NCI-H2227 (cell line): ENCODE data around the gene NMB.
"Not testable (repeated sequence)": the region's sequence is repeated elsewhere in the genome, so short reads cannot be mapped to it uniquely, and the experiment has no call there.

Experiments
- DNase-seq: peaks from one replicate; lab custom pipeline; 2025; ENCODE audit not compliant: unreplicated experiment; lab: John Stamatoyannopoulos, UW

Gene NMB, protein sequence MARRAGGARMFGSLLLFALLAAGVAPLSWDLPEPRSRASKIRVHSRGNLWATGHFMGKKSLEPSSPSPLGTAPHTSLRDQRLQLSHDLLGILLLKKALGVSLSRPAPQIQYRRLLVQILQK

DNA sequence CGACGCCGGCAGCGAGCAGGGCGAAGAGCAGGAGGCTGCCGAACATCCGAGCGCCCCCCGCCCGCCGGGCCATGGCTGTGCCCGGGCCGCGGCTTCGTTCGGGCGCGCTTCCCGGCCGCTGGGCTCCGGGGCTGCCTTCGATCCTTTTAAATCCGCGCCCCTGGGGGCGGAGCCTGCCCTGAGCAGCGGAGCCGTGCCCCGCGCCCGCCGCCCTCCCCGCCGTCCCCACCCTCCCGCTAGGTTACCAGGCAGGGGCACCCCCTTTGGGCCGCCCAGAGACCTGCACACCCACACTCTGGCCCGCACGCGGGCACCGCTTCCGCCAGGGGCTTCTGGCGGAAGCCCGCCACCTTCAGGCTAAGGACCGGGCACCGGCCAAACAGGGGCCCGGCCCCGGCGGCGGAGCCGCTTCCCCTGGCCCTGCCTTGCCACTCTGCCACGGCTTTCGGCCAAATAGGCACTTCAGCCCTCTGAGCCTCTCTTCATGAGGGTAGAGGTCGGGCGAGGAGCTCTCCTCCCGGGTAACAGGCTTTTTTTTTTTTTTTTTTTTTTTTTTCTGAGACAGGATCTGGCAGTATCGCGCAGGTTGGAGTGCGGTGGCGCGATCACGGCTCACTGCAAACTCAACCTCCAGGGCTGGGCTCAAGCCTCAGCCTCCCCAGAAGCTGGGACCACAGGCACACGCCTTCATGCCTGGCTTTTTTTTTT lies at the start of gene NMB:
TSS of gene NMB (minus strand) at position 120 of the 708 bp plus-strand sequence. CDS start at position 73, 47 bp downstream.
- peak; percentile 83 for DNase-seq

DNA sequence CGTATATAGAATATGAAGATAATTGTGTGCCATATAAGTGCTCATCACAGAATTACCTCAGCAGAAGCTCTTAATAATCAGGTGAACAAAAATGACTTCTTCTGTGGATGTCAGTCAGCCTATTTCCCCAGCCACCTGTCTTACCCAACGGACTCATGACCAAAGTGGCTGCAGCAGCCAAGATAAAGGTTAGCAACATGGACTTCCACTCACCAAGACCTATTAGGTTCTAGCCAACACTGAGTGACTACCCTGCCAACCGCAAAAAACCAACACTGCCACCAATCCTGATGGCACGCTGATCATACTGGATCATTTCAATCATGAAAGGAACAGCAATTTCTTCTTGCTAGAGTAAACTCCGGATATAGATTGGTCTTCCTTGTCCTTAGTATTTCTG lies 45.8 kb upstream of the NMB start:
- no peak for DNase-seq

DNA sequence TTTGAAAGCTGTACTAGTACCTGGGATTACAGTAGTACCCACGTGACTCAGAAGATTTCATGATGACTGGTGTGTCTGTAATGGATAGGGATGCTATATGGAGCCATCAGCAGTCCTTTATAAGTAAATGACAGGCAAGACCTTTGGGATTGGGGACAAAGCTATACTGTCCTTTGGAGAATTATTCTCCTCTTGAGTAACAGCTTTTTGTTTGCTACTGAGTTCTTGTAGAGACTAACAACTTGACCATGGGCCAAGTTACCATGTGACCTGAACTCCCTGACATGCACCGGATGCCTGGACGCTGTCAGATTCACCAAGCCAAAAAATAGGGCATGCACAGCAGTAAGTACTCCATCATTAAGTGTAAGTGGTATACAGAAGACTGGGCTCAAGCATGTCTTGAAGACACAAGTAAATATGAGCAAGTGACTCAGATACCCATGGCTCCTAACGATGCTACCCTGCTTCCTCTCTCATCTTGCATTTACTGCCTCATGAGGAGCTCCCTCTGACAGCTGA lies 45.0 kb upstream of the NMB start:
- no peak for DNase-seq

DNA sequence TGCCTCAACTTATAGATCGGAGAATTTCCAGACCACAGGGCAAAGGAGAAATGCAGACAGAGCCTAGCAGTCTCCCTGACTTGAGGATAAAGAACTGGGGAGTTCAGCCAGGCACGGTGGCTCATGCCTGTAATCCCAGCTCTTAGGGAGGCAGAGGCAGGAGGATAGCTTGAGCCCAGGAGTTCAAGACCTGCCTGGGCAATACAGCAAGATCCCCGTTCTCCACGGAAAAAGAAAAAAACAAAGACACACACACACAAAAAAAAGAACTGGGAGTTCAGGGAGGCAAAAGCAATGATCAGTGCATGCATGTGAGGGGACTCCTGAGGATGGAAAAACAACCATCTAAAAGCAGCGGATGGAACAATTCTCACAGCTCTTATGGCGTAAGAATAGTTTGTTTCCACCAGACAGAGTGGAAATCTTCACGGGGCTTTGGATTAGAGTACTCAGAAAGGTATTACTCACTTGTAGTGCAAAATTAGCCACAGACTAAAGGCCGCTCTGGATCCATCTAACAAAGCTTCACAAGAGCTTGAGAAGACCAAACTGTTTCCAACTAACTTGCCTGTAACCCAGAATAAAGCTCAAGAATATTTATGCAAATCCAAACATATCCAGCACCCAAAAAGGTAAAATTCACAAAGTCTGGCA lies 41.7 kb upstream of the NMB start:
- DNase-seq: no peak

DNA sequence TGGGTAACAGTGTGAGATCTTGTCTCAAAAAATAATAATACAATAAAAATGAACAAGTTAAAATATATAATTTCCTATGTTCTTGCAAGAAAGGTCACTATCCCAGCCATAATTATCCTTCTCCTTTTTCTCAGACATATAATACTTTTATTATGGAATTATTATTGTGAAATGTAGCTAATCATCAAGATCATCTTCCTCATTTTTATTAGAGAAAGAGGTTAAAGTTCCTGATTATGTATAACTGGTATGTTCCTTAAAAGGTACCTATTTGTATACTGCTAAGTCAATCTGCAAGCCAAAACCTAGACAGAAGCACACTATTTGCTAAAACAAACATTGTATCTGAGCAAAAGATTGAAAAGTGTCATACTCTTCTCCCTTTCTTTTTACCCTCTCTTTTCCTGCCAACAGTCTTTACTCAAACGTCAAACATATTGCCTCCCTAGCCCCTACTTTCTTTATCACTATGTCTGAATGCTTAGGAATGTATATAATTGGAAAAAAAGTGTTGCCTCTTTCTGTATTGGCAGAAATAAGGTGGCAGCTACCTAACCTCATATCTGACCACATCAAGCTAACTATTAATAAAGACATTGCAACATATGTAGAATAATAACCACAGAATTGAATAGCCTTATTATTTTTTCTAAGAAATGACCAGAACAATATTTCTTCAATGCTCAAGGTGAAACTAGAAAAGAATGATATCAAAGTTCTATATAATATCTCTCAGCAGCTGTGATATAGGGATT lies 39.4 kb upstream of the NMB start:
- no peak for DNase-seq

DNA sequence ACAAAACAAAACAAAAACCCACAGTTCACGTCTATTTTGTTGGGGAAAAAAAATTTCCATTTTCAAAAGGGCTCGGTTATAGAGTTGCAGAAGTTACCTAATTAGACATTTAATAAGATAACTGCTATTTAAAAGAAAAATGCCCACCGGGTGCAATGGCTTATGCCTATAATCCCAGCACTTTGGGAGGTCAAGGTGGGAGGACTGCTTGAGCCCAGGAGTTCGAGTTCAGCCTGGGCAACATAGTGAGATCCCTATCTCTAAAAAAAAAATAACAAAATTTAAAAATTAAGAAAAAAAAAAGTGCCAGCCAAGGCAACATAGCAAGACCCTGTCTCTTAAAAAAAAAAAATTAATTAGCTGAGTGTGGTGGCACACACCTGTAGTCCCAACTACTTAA lies 38.8 kb upstream of the NMB start:
- no peak for DNase-seq

DNA sequence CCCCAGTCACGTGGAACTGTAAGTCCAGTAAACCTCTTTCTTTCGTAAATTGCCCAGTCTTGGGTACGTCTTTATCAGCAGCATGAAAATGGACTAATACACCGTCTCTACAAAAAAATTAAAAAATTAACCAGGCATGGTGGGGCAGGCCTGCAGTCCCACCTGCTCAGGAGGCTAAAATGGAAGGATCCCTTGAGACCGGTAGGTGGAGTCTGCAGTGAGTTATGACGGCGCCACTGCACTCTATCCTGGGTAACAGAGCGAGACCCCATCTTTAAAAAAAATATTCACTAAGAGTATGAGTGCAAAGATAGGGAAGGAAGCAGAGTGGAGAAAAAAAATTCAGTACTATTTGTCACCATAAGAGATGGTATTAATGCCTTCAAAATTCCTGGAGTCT lies 32.3 kb upstream of the NMB start:
- no peak for DNase-seq

DNA sequence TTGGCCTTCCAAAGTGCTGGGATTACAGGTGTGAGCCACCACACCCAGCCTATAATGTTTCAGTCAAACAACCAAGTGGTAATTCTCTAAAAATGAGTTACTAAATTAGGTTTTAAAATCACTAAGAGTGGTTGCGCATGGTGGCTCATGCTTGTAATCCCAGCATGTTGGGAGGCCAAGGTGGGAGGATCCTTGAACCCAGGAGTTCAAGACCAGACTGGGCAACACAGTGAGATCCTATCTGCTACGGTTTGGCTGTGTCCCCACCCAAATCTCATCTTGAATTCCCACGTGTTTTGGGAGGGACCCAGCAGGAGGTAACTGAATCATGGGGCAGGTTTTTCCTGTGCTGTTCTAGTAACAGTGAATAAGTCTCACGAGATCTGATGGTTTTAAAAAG lies 31.9 kb upstream of the NMB start:
- no peak for DNase-seq

DNA sequence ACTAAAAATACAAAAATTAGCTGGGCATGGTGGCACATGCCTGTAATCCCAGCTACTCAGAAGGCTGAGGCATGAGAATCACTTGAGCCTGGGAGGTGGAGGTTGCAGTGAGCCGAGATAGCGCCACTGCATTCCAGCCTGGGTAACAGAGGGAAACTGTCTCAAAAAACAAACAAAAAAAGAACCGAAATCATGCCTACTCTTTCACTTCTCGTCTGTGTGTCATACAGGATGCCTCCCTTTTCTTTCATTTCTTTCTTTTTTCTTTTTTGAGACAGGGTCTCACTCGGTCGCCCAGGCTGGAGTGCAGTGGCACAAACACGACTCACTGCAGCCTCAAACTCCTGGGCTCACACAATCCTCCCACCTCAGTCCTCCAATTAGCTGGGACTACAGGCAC lies 28.4 kb upstream of the NMB start:
- DNase-seq: not testable (repeated sequence)

DNA sequence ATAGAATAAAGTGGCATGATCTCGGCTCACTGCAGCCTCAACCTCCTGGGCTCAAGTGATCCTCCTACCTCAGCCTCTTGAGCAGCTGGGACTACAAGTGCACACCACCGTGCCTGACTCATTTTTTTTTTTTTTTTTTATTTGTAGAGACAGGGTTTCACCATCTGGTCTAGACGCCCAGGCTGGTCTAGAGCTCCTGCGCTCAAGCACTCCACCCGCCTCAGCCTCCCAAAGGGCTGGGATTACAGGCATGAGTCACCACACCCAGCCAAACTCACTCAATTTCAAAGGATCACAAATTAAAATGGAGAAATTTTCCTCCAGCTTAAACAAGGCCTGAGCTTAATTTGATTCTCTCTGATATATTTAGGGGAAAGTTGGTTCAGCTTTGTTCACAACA lies 27.3 kb upstream of the NMB start:
- no peak for DNase-seq

DNA sequence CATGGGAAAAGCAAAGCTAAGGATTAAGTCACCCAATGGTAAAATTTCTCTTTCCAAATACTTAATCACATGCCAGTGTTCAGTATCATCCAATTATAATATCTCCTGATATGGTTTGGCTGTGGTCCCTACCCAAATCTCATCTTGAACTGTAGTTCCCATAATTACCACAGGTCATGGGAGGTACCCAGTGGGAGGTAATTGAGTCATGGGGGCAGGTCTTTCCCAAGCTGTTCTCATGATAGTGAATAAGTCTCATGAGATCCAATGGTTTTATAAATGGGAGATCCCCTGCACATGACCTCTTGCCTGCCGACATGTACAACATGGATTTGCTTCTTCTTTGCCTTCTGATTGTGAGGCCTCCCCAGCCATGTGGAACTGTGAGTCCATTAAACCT lies 26.1 kb upstream of the NMB start:
- no peak for DNase-seq

DNA sequence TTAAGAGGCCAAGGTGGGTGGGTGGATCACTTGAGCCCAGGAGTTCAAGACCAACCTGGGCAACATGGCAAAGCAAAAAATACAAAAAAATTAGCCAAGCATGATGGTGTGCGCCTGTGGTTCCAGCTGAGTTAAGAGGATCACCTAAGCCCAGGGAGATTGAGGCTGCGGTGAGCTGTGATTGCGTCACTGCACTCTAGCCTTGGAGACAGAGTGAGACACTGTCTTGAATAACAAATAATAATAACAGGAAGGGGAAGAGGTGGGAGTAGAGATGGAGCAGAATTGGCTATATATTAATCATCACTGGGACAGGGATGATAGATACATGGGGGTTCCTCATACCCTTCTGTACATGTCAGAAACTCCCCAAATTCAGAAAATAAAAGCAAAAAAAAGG lies 23.8 kb upstream of the NMB start:
- DNase-seq: no peak

DNA sequence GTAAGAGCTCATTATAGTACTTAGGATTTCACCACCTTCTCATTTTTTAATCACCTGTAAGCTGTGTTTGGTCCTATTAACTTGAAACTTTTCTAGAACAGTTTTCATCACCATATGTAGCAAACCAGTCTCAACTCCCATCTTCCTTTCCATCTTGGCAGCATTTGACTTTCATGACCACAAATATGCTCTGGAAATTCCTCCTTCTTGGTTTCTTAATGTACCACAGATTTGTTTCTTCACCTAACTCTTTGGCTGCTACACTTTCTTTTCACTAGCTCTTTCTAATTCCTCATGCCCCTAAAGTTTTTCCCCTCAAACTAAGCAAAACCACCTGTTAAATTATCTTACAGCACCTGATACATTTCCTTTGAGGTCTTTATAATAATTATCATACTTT lies 13.2 kb upstream of the NMB start:
- DNase-seq: no peak

DNA sequence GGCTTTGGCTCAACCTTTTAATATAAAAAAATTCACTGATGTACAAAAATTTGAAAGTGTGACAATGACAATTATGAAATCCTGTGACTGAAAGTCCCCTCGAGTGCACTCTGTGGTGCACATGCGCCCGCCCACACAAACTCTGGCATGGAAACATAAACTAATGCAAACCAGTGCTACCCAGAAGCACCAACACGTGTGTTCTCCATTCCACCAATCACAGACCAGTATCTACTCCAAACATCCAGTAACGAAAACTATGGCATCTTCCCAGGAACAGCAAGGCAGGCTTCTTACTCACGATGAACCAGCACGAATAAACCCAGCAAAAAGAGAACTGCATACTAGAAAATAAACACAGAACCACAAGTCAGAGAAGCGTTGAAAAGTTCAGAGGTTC lies 11.7 kb upstream of the NMB start:
- DNase-seq: no peak

DNA sequence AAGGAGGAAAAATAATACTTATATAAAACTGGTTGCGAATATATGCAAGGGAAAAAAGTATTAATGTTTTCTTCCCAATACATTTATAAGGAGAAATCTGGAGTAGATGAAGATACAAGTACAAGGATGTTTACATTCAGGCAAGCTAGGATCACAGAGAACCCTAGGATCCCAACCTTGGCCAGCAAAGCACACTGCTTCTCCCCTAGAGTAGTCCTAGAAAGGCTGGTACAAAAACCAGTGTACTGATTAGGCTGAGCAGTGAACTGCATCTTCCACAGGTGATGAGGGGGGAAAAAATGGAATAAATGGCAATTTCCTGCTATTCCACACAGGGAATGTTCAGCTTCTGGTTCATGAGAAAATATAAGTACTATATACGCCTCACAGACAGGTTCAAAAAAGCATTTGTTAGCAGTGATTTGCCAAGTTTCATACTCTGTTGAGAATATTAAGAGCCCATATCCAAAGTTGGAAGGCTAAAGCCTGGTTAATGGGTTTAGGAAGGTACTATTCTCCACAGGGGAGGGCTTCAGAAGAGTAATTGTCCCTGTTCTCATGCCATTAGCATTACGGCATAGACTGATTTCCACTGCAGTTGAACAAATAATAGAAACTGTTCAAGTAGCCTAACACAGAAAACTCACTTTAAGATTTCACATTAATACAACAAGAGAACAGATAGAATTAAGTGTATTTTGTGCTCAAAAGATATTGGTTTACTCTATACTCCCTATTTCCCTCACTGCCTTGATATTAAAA lies 10.4 kb upstream of the NMB start:
- DNase-seq: no peak

DNA sequence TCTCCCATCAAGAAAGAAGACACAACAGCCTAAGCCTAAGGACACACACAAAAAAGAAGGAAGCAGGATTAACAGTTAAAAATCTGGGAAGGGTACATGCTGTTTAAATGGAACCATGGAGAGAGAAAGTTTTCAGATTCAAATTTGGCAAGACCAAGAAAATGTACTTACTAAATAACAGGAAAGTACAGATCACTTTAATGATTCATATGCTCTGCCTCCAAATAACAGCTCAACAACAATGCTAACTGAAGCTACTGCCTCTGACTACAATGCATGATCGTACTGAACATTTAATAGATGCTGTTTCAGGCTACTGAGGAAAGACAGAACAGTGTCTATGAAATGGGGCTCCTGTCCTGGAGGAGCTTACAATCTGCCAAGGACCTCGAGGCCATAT lies 8.4 kb upstream of the NMB start:
- DNase-seq: no peak

DNA sequence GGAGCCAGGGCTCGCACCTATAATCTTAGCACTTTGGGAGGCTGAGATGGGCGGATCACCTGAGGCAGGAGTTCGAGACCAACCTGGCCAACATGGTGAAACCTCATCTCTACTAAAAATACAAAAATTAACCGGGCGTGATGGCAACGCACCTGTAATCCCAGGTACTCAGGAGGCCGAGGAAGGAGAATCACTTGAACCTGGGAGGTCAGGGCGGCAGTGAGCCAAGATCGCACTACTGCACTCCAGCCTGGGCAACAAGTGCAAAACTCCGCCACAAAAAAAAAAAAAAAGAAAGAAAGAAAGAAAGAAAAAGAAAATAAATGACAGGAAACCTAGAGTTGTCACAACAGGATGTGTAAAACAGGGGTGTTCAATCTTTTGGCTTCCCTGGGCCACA lies 3.0 kb upstream of the NMB start:
- no peak for DNase-seq

DNA sequence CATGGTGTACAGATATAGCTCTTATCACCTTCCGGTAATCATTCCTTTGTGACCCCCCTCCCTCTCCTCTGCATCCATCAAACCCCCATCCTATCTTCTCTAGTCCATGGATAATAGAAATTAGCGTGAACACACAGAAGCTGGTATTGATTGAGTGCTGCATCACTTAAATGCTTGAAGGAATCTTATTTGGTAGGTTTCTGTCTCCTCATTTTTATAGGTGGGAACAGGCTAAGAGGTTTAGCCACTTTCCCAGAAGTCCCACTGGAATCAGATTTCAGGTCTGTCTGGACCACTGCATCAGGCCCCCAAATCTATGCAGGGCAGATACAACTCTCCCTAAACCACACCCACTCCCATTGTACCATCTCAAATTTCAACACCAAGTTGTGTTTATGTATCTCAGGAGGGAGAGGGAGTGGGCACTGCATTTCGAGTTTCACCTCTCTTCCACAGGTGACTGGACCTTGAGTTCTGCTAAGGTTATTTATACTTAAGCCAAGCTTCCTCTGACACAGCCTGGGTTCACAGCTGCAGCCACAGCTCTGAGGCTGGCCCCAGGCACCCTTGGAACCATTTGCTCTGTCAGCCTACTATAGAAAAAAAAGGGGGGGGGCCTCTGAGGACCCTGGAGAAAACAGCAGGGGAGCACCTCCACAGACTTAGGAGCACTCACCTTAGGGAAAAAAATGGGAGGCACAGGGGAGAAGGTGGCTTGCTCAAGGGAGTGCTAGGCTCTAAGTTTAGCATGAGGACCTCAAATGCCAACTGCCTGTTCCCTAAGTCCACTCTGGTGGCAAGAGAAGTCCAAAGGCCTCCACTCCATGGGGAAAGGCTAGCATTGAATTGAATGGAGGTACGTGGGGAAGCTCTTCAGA lies 2.1 kb upstream of the NMB start:
- DNase-seq: no peak

DNA sequence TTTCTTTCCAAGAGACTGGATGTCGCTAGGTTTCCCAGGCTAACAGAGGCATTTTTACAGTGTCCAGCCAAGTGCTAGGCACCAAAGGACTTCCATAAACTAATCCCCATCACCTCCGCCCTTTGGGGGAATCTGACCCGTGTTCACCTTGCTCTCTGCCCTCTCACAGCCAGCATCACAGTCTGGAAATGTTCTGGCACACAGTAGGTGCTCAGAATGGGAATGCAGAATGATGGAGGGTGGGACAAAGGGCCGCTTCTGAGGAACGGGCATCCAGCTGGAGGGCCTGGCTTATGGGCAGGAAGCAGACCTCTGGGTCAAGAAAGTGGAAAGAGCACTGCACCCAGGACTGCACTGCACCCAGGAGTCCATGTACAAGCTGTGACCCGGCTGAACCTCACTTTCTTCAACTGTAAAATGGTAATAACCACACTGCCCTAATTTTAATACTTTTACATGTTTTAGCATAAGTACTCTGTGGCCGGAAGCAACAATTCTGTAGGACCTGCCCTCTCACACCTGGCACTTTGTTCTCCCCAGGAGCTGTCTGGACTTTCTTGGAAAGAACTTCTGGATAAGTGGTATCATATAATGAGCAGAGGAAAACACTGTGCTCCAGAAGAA lies 901 bp upstream of the NMB start:
- no peak for DNase-seq

DNA sequence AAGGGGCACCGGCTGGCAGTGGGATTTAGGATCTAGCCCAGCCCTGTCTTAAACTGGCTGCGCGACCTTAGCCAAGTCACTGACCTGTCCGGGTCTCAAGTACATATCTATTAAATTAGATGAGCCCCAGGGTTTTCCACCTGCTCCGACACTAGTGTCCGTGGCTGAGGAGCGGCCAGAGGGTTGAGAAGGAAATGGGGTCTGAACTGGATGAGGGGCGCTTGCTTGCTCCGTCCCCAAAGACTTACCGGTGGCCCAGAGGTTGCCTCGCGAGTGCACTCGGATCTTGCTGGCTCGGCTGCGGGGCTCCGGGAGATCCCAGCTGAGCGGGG lies 285 bp downstream of the NMB start:
- DNase-seq: no peak
